IMR-90 (cell line): ENCODE data around the gene KRI1. TPM values are rescaled to one million over a fixed set of nuclear protein-coding genes. Genes with fewer than 3 reads are reported as not detected.

Experiments
- ATAC-seq: fragments of 200-7000 bp; cut with Tn5 transposase; 2 replicates; pipeline ENCODE4 v1.9.1; 2020; ENCODE audit warnings: low read depth, mild to moderate bottlenecking, moderate library complexity
- BruUV-seq: library from RNA; stranded (reverse); fragments of 400-500 nt; replicated peaks from 2 replicates; lab custom pipeline; 2021; lab: Mats Ljungman, UMichigan
- CTCF ChIA-PET: fragments of 300-600 bp; formaldehyde crosslinking; extraction: SDS; loops from one replicate; lab custom pipeline; 2021; ENCODE audit warnings: antibody characterized with exemption; lab: Yijun Ruan, JAX
- POLR2A ChIA-PET: fragments of 300-600 bp; sonication (Branson Sonifier 250); formaldehyde crosslinking; loops from one replicate; lab custom pipeline; 2022; ENCODE audit warnings: antibody characterized with exemption; ENCODE audit not compliant: unreplicated experiment; lab: Charles Lee
- DNase-seq: peaks from one replicate; pipeline ENCODE4 v3.0.0; 2013
- H2AFZ ChIP-seq: replicated peaks from 2 replicates; pipeline ENCODE3; 2013; ENCODE audit warnings: low read length, mild to moderate bottlenecking; ENCODE audit not compliant: poor library complexity
- H2AK5ac ChIP-seq: 2 replicates; pipeline ENCODE4 v1.6.1; 2013; ENCODE audit warnings: low read depth, low read length, inconsistent platforms
- H2AK9ac ChIP-seq: replicated peaks from 2 replicates; pipeline ENCODE3; 2013; ENCODE audit warnings: mild to moderate bottlenecking, low read depth, low read length, moderate library complexity; ENCODE audit not compliant: poor library complexity
- H2BK120ac ChIP-seq: 2 replicates; pipeline ENCODE4 v1.6.1; 2013; ENCODE audit warnings: low read depth, low read length, inconsistent platforms
- H2BK15ac ChIP-seq: 3 replicates; pipeline ENCODE4 v1.6.1; 2013; ENCODE audit warnings: low read depth, low read length, inconsistent platforms
- H2BK20ac ChIP-seq: 2 replicates; pipeline ENCODE4 v1.6.1; 2013; ENCODE audit warnings: low read depth, mild to moderate bottlenecking, inconsistent platforms, low read length, moderate library complexity
- H2BK5ac ChIP-seq: 2 replicates; pipeline ENCODE4 v1.6.1; 2013; ENCODE audit warnings: mild to moderate bottlenecking, low read depth, low read length, inconsistent platforms; ENCODE audit not compliant: poor library complexity, severe bottlenecking
- H3K14ac ChIP-seq: replicated peaks from 2 replicates; pipeline ENCODE4 v1.6.1; 2013; ENCODE audit warnings: low read depth, low read length, inconsistent platforms
- H3K18ac ChIP-seq: 2 replicates; pipeline ENCODE4 v1.6.1; 2013; ENCODE audit warnings: low read depth, low read length, control low read depth
- H3K23ac ChIP-seq: 2 replicates; pipeline ENCODE4 v1.6.1; 2013; ENCODE audit warnings: low read depth, low read length, inconsistent platforms
- H3K27ac ChIP-seq: 2 replicates; pipeline ENCODE4 v1.5.1; 2013; ENCODE audit warnings: mild to moderate bottlenecking, control low read depth, low read length; ENCODE audit not compliant: insufficient read depth
- H3K27me3 ChIP-seq: 2 replicates; pipeline ENCODE4 v1.6.1; 2013; ENCODE audit warnings: low read length; ENCODE audit not compliant: control insufficient read depth, insufficient read depth
- H3K36me3 ChIP-seq: 2 replicates; pipeline ENCODE4 v1.6.1; 2013; ENCODE audit warnings: low read length, mixed read lengths; ENCODE audit not compliant: control insufficient read depth, insufficient read depth
- H3K4ac ChIP-seq: 2 replicates; pipeline ENCODE4 v1.6.1; 2013; ENCODE audit warnings: low read depth, low read length, inconsistent platforms
- H3K4me1 ChIP-seq: 2 replicates; pipeline ENCODE4 v1.6.1; 2013; ENCODE audit warnings: low read length, mixed read lengths; ENCODE audit not compliant: control insufficient read depth, insufficient read depth
- H3K4me2 ChIP-seq: 2 replicates; pipeline ENCODE4 v1.6.1; 2013; ENCODE audit warnings: low read depth, mild to moderate bottlenecking, control low read depth, low read length, moderate library complexity
- H3K4me3 ChIP-seq: 2 replicates; pipeline ENCODE4 v1.5.1; 2013; ENCODE audit warnings: low read depth, mild to moderate bottlenecking, control low read depth, low read length, moderate library complexity; ENCODE audit not compliant: insufficient read depth
- H3K56ac ChIP-seq: 2 replicates; pipeline ENCODE4 v1.6.1; 2013; ENCODE audit warnings: low read length, inconsistent platforms; ENCODE audit not compliant: insufficient read depth; ENCODE audit errors: extremely low read depth
- H3K79me1 ChIP-seq, 2 experiments: 2 replicates each; pipeline ENCODE4 v1.6.1; 2013; ENCODE audit warnings: low read length in 2 of 2, inconsistent platforms in 1 of 2, low read depth in 1 of 2
- H3K9ac ChIP-seq: 2 replicates; pipeline ENCODE4 v1.6.1; 2013; ENCODE audit warnings: low read depth, low read length, control low read depth
- H3K9me1 ChIP-seq: 2 replicates; pipeline ENCODE4 v1.6.1; 2013; ENCODE audit warnings: low read length, inconsistent platforms; ENCODE audit not compliant: insufficient read depth
- H3K9me3 ChIP-seq: 2 replicates; pipeline ENCODE4 v1.6.1; 2013; ENCODE audit warnings: low read length; ENCODE audit not compliant: control insufficient read depth, insufficient read depth
- H4K20me1 ChIP-seq: 2 replicates; pipeline ENCODE4 v1.6.1; 2013; ENCODE audit warnings: low read length, inconsistent platforms; ENCODE audit not compliant: insufficient read depth
- H4K5ac ChIP-seq: 2 replicates; pipeline ENCODE4 v1.6.1; 2013; ENCODE audit warnings: mild to moderate bottlenecking, low read depth, low read length, control low read depth
- H4K8ac ChIP-seq, 2 experiments: 2 replicates each; pipeline ENCODE4 v1.6.1; 2013; ENCODE audit warnings: low read depth in 2 of 2, low read length in 2 of 2, control low read depth in 1 of 2, inconsistent platforms in 1 of 2
- H4K91ac ChIP-seq: 2 replicates; pipeline ENCODE4 v1.6.1; 2013; ENCODE audit warnings: low read depth, low read length, inconsistent platforms; ENCODE audit not compliant: insufficient read depth
- BHLHE40 ChIP-seq: fragments of 150-350 bp; IDR thresholded peaks from 2 replicates; pipeline ENCODE4 v1.6.1; 2016; ENCODE audit warnings: mild to moderate bottlenecking, low read depth, low read length
- CHD1 ChIP-seq: IDR thresholded peaks from 2 replicates; pipeline ENCODE4 v1.6.1; 2012; ENCODE audit warnings: low read depth, low read length, improper control_type of control experiment
- FOS ChIP-seq: fragments of 150-350 bp; IDR thresholded peaks from 2 replicates; pipeline ENCODE4 v1.6.1; 2016; ENCODE audit warnings: low read depth, low read length
- MAZ ChIP-seq: IDR thresholded peaks from 2 replicates; pipeline ENCODE4 v1.6.1; 2012; ENCODE audit warnings: low read depth, mild to moderate bottlenecking, low read length, improper control_type of control experiment, moderate library complexity, borderline replicate concordance
- POLR2A ChIP-seq: IDR thresholded peaks from 2 replicates; pipeline ENCODE4 v1.6.1; 2012; ENCODE audit warnings: mild to moderate bottlenecking, low read depth, low read length
- RCOR1 ChIP-seq: IDR thresholded peaks from 2 replicates; pipeline ENCODE4 v1.6.1; 2012; ENCODE audit warnings: mild to moderate bottlenecking, low read length, improper control_type of control experiment; ENCODE audit not compliant: insufficient replicate concordance
- RFX5 ChIP-seq: IDR thresholded peaks from 2 replicates; pipeline ENCODE4 v1.8.0; 2012; ENCODE audit warnings: low read depth, mild to moderate bottlenecking, low read length, moderate library complexity
- WGBS, 2 experiments: methylation state at CpG; one replicate each; pipeline versions ENCODE4 v1.1.5 to v1.1.7; 2013; ENCODE audit warnings: missing lambda C conversion rate in 2 of 2; ENCODE audit not compliant: insufficient read length in 1 of 2; ENCODE audit errors: extremely low coverage in 2 of 2; 5-methylcytosine and 5-hydroxymethylcytosine counted together
- dilution Hi-C: fragments of 300-500 bp; cut with HindIII; formaldehyde crosslinking; loops from one replicate; pipeline ENCODE4 v1.14.3; 2018; ENCODE audit warnings: low sequenced_read_pairs; ENCODE audit not compliant: unreplicated experiment
- in situ Hi-C: fragments of 300-500 bp; cut with MboI; formaldehyde crosslinking; loops from 3 replicates; pipeline ENCODE4 v1.14.3; 2019; ENCODE audit warnings: low sequenced_read_pairs, inconsistent platforms, mixed read lengths
- intact Hi-C: fragments of 100-400 bp; cut with micrococcal nuclease; formaldehyde crosslinking; loops from 2 replicates; pipeline ENCODE4 v1.10.0; 2022
- polyA plus RNA-seq, 3 experiments: library from polyadenylated mRNA; depleted of rRNA; stranded (reverse); fragments of >200 nt; gene quantifications; 2 replicates each; pipeline ENCODE4 v1.2.3, GENCODE V29; 2012; ENCODE audit warnings: low replicate concordance in 1 of 3
- total RNA-seq: library from RNA; depleted of rRNA; stranded (reverse); fragments of >200 nt; gene quantifications from 2 replicates; pipeline ENCODE4 v1.2.3, GENCODE V29; 2012
- TF ChIP-seq, protein P1 (sequence below): fragments of 150-350 bp; IDR thresholded peaks from 2 replicates; pipeline ENCODE4 v1.6.1; 2017; ENCODE audit warnings: mild to moderate bottlenecking, antibody characterized with exemption, low read length, low read depth
- TF ChIP-seq, protein P2 (sequence below): fragments of 150-350 bp; IDR thresholded peaks from 2 replicates; pipeline ENCODE4 v1.6.1; 2016; ENCODE audit warnings: low read depth, mild to moderate bottlenecking, low read length, moderate library complexity, borderline replicate concordance

KRI1 gene
- total and polyA plus RNA-seq, 2 of the 4 experiments (the other 2 are of a cell fraction): 5.7 to 13.3 TPM

DNA sequence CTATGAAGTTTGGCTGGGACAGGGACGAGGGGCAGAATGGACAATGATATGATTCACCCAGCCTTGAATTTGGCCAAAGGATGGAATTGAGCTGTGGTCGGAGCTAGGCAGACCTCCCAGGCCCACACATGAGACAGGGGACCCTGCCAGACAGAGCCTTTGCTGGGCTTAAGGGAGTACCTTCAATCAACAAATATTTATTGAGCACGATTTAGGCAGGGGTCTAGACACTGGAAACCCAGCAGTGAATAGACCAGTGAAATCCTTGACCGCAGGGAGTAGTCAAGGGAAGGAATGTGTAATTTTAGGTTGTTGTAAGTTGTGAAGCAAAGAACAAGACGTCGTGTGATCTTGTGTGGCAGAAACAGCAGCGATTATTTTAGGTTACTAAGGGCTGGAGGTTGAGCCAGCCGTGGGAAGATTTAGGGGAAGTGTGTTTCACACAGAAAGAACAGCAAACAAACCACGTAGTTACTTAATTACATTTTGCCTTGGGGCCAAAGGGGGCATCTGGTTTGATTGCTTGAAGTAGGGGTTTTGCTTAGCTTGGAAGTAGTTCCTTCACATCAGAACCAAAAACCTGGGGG, 38.2 kb upstream of the KRI1 start:
- Histone ChIP-seq H4K91ac (peak overlapping the region; percentile 96), H3K4me3 (peak overlapping the region; percentile 90), H2BK120ac (no peak overlapping the region), H2BK15ac (peak overlapping the region; percentile 55; the same call in 1 of the 3 replicates), H3K23ac (peak overlapping the region; percentile 97; the same call in 1 of the 2 replicates), H3K9ac (0 out of 2 replicates have a peak overlapping the region, but pooled peaks have one; percentile 84), H4K20me1 (peaks cover 13% of the 10 kb centered on the region), H3K56ac (peak overlapping the region; percentile 10; the same call in 1 of the 2 replicates), H3K27me3 (no peaks in the 10 kb centered on the region), H3K18ac (no peak overlapping the region), H4K5ac (peak overlapping the region; percentile 88; the same call in 1 of the 2 replicates), H3K4me2 (peak overlapping the region; percentile 78), H3K27ac (no peak overlapping the region), H3K79me1 (peaks cover 12 to 52% of the 10 kb centered on the region in 2 experiments; a peak in 3 of 4 replicates), H2BK5ac (no peak overlapping the region), H2AK5ac (peak overlapping the region; percentile 55; the same call in 1 of the 2 replicates), H3K4me1 (peaks cover 10% of the 10 kb centered on the region), H4K8ac (peak overlapping the region in 1 of 2 experiments; percentile 94; a peak in 2 of 4 replicates), H2AFZ (peak overlapping the region; percentile 14), H3K14ac (peak overlapping the region; percentile 99; the same call in 1 of the 2 replicates), H2AK9ac (peak overlapping the region; percentile 98), H2BK20ac (no peak overlapping the region), H3K9me1 (peaks cover 15% of the 10 kb centered on the region), H3K4ac (peak overlapping the region; percentile 99), H3K36me3 (peaks cover 1% of the 10 kb centered on the region; the same call in 1 of the 2 replicates), H3K9me3 (no peaks in the 10 kb centered on the region; the same call in 1 of the 2 replicates)
- no peak for DNase-seq
- no peak for ATAC-seq
- dilution Hi-C loops (no loop called here), intact Hi-C loops (no loop called here), in situ Hi-C loops (no loop called here)
- WGBS, 2 experiments: no CpG with 5 or more reads among the region's 9 CpGs
- BruUV-seq: no TSS peak
- ChIA-PET POLR2A (no interaction called here), CTCF (interaction anchor here (0.6 kb wide), 1 partner anchor 32 kb away, joined by 4 read pairs; no protein-coding TSS in a partner anchor)
- TF ChIP-seq, protein P1, sequence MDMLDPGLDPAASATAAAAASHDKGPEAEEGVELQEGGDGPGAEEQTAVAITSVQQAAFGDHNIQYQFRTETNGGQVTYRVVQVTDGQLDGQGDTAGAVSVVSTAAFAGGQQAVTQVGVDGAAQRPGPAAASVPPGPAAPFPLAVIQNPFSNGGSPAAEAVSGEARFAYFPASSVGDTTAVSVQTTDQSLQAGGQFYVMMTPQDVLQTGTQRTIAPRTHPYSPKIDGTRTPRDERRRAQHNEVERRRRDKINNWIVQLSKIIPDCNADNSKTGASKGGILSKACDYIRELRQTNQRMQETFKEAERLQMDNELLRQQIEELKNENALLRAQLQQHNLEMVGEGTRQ: no peak
- no peak for TF ChIP-seq RCOR1
- TF ChIP-seq POLR2A: no peak
- TF ChIP-seq RFX5: no peak
- TF ChIP-seq BHLHE40: no peak
- no peak for TF ChIP-seq CHD1
- TF ChIP-seq, protein P2, sequence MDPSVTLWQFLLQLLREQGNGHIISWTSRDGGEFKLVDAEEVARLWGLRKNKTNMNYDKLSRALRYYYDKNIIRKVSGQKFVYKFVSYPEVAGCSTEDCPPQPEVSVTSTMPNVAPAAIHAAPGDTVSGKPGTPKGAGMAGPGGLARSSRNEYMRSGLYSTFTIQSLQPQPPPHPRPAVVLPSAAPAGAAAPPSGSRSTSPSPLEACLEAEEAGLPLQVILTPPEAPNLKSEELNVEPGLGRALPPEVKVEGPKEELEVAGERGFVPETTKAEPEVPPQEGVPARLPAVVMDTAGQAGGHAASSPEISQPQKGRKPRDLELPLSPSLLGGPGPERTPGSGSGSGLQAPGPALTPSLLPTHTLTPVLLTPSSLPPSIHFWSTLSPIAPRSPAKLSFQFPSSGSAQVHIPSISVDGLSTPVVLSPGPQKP: no peak
- no peak for TF ChIP-seq FOS
- no peak for TF ChIP-seq MAZ
